ENCODE measurements around the gene DOCK2.
"Not testable (repeated sequence)": the region's sequence is repeated elsewhere in the genome, so short reads cannot be mapped to it uniquely, and the experiment has no call there.

DOCK2 gene

GRCh38 chr5:169723103-169723831 is 86.2 kb downstream of the DOCK2 start:
- H3K9me2 ChIP-seq (replicated peaks; ENCODE audit: low read depth, low read length): no peaks in the 10 kb centered on the region
- no peak overlapping the region for H2AFZ ChIP-seq (ENCODE audit: low read length)
- H3K4me2 ChIP-seq (ENCODE audit: low read depth, low read length, poor library complexity, severe bottlenecking): no peak overlapping the region
- H3K9ac ChIP-seq (ENCODE audit: low read depth, low read length, poor library complexity, severe bottlenecking): no peak overlapping the region
- peaks cover 3% of the 10 kb centered on the region; the same call in 1 of the 2 replicates for H3K79me2 ChIP-seq (ENCODE audit: insufficient read depth, low read length)
- TF ChIP-seq EZH2phosphoT487 (IDR thresholded peaks at IDR 0.05; ENCODE audit: borderline replicate concordance) (no peak), CTCF (conservative IDR thresholded peaks at IDR 0.05; ENCODE audit: low read length) (no peak)
- H3K36me3 ChIP-seq (ENCODE audit: insufficient read depth, low read length): peaks cover 52% of the 10 kb centered on the region; the same call in 1 of the 2 replicates
- H3K9me3 ChIP-seq (ENCODE audit: insufficient read depth, low read depth, low read length): no peaks in the 10 kb centered on the region
- H3K27me3 ChIP-seq (ENCODE audit: insufficient read depth, low read length, poor library complexity, severe bottlenecking): no peaks in the 10 kb centered on the region
- H3K4me1 ChIP-seq (ENCODE audit: insufficient read depth, low read length, poor library complexity, severe bottlenecking): no peaks in the 10 kb centered on the region
- no peak overlapping the region for H3K4me3 ChIP-seq (ENCODE audit: low read length, poor library complexity, severe bottlenecking)
- H3F3A ChIP-seq (ENCODE audit: low read depth): no peaks in the 10 kb centered on the region
- H4K20me1 ChIP-seq (ENCODE audit: insufficient read depth, low read length, poor library complexity, severe bottlenecking): no peaks in the 10 kb centered on the region

GRCh38 chr5:169724303-169725087 is 87.4 kb downstream of the DOCK2 start:
- H3K9ac ChIP-seq (ENCODE audit: low read depth, low read length, poor library complexity, severe bottlenecking): no peak overlapping the region
- H3K4me1 ChIP-seq (ENCODE audit: insufficient read depth, low read length, poor library complexity, severe bottlenecking): no peaks in the 10 kb centered on the region
- H3K9me2 ChIP-seq (replicated peaks; ENCODE audit: low read depth, low read length): no peaks in the 10 kb centered on the region
- H3K4me3 ChIP-seq (ENCODE audit: low read length, poor library complexity, severe bottlenecking): no peak overlapping the region
- H3F3A ChIP-seq (ENCODE audit: low read depth): no peaks in the 10 kb centered on the region
- no peak overlapping the region for H3K4me2 ChIP-seq (ENCODE audit: low read depth, low read length, poor library complexity, severe bottlenecking)
- no peaks in the 10 kb centered on the region for H3K9me3 ChIP-seq (ENCODE audit: insufficient read depth, low read depth, low read length)
- no peaks in the 10 kb centered on the region for H3K27me3 ChIP-seq (ENCODE audit: insufficient read depth, low read length, poor library complexity, severe bottlenecking)
- peaks cover 44% of the 10 kb centered on the region; the same call in 1 of the 2 replicates for H3K36me3 ChIP-seq (ENCODE audit: insufficient read depth, low read length)
- H4K20me1 ChIP-seq (ENCODE audit: insufficient read depth, low read length, poor library complexity, severe bottlenecking): no peaks in the 10 kb centered on the region
- no peak for TF ChIP-seq CTCF (conservative IDR thresholded peaks at IDR 0.05; ENCODE audit: low read length)
- no peak for TF ChIP-seq EZH2phosphoT487 (IDR thresholded peaks at IDR 0.05; ENCODE audit: borderline replicate concordance)
- H2AFZ ChIP-seq (ENCODE audit: low read length): no peak overlapping the region
- H3K79me2 ChIP-seq (ENCODE audit: insufficient read depth, low read length): peaks cover 3% of the 10 kb centered on the region; the same call in 1 of the 2 replicates

GRCh38 chr5:169725665-169726064 is 88.6 kb downstream of the DOCK2 start:
- peaks cover 46% of the 10 kb centered on the region; the same call in 1 of the 2 replicates for H3K36me3 ChIP-seq (ENCODE audit: insufficient read depth, low read length)
- not testable (repeated sequence) for H3F3A ChIP-seq (ENCODE audit: low read depth); H3K9me3 ChIP-seq (ENCODE audit: insufficient read depth, low read depth, low read length); H3K4me1 ChIP-seq (ENCODE audit: insufficient read depth, low read length, poor library complexity, severe bottlenecking); H2AFZ ChIP-seq (ENCODE audit: low read length); H3K79me2 ChIP-seq (ENCODE audit: insufficient read depth, low read length); H3K27me3 ChIP-seq (ENCODE audit: insufficient read depth, low read length, poor library complexity, severe bottlenecking); H3K9me2 ChIP-seq (replicated peaks; ENCODE audit: low read depth, low read length); H4K20me1 ChIP-seq (ENCODE audit: insufficient read depth, low read length, poor library complexity, severe bottlenecking); H3K9ac ChIP-seq (ENCODE audit: low read depth, low read length, poor library complexity, severe bottlenecking); H3K4me3 ChIP-seq (ENCODE audit: low read length, poor library complexity, severe bottlenecking); H3K4me2 ChIP-seq (ENCODE audit: low read depth, low read length, poor library complexity, severe bottlenecking)

All from Loucy (cell line).